Breast epithelium (tissue), 3 donors: Measurements from ENCODE around the gene CDK3.
"Not testable (repeated sequence)": the region's sequence is repeated elsewhere in the genome, so short reads cannot be mapped to it uniquely, and the experiment has no call there.

Experiments used
- POLR2A ChIP-seq: fragments of 450-650 bp; IDR thresholded peaks from one replicate; pipeline ENCODE4 v1.6.1; 2016; ENCODE audit warnings: antibody characterized with exemption, mild to moderate bottlenecking, moderate library complexity
- POLR2AphosphoS5 ChIP-seq, 3 donors: sonication (generic); formaldehyde crosslinking; IDR thresholded peaks; one replicate each; pipeline ENCODE4 v1.6.1; 2017; ENCODE audit warnings: antibody characterized with exemption in 3 of 3
- TF ChIP-seq, protein P1 (sequence below), 3 donors: fragments of 450-650 bp; IDR thresholded peaks; one replicate each; pipeline ENCODE4 v1.5.1; 2016 to 2017; ENCODE audit warnings: antibody characterized with exemption in 3 of 3, mild to moderate bottlenecking in 3 of 3, moderate library complexity in 3 of 3

DNA sequence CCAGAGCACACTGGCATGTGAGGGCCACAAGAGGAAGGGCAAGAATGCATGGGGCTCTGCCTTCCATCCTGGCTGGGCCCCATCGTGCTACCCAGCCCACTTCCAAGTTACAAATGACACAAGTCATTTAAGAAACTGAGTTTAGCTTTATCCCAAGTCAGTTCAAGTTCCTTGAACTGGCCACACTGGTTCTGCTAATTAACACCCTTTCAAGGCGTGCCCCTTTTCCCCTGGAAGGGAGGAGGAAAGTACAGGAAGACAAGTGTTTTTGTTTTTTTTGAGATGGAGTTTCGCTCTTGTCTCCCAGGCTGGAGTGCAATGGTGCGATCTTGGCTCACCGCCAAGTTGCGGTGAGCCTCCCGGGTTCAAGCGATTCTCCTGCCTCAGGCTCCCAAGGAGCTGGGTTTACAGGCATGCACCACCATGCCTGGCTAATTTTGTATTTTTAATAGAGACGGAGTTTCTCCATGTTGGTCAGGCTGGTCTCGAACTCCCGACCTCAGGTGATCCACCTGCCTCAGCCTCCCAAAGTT is 43.9 kb downstream of the CDK3 start:
- TF ChIP-seq POLR2A; POLR2AphosphoS5 (IDR thresholded peaks at IDR 0.05): not testable (repeated sequence)
- TF ChIP-seq, protein P1, sequence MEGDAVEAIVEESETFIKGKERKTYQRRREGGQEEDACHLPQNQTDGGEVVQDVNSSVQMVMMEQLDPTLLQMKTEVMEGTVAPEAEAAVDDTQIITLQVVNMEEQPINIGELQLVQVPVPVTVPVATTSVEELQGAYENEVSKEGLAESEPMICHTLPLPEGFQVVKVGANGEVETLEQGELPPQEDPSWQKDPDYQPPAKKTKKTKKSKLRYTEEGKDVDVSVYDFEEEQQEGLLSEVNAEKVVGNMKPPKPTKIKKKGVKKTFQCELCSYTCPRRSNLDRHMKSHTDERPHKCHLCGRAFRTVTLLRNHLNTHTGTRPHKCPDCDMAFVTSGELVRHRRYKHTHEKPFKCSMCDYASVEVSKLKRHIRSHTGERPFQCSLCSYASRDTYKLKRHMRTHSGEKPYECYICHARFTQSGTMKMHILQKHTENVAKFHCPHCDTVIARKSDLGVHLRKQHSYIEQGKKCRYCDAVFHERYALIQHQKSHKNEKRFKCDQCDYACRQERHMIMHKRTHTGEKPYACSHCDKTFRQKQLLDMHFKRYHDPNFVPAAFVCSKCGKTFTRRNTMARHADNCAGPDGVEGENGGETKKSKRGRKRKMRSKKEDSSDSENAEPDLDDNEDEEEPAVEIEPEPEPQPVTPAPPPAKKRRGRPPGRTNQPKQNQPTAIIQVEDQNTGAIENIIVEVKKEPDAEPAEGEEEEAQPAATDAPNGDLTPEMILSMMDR (IDR thresholded peaks at IDR 0.05) = not testable (repeated sequence)
